Astrocyte of the spinal cord (primary cell): ENCODE results near the gene NMNAT3.

Experiments
- DNase-seq: peaks from one replicate; pipeline ENCODE4 v3.0.0; 2011; ENCODE audit warnings: low read depth, low spot score
- H3K4me3 ChIP-seq: 2 replicates; pipeline ENCODE4 v1.5.1; 2011; ENCODE audit warnings: low read depth, mild to moderate bottlenecking, low read length, moderate library complexity
- CTCF ChIP-seq: IDR thresholded peaks from 2 replicates; pipeline ENCODE4 v1.5.1; 2012; ENCODE audit warnings: low read depth, mild to moderate bottlenecking, low read length, inconsistent platforms
- in situ Hi-C: cut with HindIII; loops from 2 replicates; pipeline ENCODE4 v1.10.0; 2017; ENCODE audit warnings: low sequenced_read_pairs

The NMNAT3 gene

GRCh38 chr3:139691619-139692018, 13.8 kb upstream of the NMNAT3 start:
- TF ChIP-seq CTCF: no peak
- no peak for DNase-seq
- H3K4me3 ChIP-seq: no peak overlapping the region
- in situ Hi-C loops: no loop called here

GRCh38 chr3:139689708-139690228, 12.0 kb upstream of the NMNAT3 start:
- no peak for DNase-seq
- TF ChIP-seq CTCF: no peak
- in situ Hi-C loops: no loop called here
- no peak overlapping the region for H3K4me3 ChIP-seq

- DNase-seq: no peak
- TF ChIP-seq CTCF: no peak
- in situ Hi-C loops: no loop called here
- H3K4me3 ChIP-seq: no peak overlapping the region
Measured at GRCh38 chr3:139689122-139689521, 11.3 kb upstream of the NMNAT3 start.

- no peak for DNase-seq
- TF ChIP-seq CTCF: no peak
Measured at GRCh38 chr3:139687431-139687830, 9.7 kb upstream of the NMNAT3 start.

GRCh38 chr3:139686624-139687023, 8.9 kb upstream of the NMNAT3 start:
- in situ Hi-C loops: no loop called here
- no peak overlapping the region for H3K4me3 ChIP-seq
- TF ChIP-seq CTCF: no peak
- DNase-seq: no peak

More at GRCh38 chr3:139687431-139687830, 9.7 kb upstream of the NMNAT3 start:
- no peak overlapping the region for H3K4me3 ChIP-seq
- in situ Hi-C loops: no loop called here

- no peak for DNase-seq
- H3K4me3 ChIP-seq: no peak overlapping the region
- in situ Hi-C loops: no loop called here
- TF ChIP-seq CTCF: no peak
Measured at GRCh38 chr3:139686206-139686605, 8.4 kb upstream of the NMNAT3 start.
